Measurements from ENCODE around the gene PCNA. TPM values are rescaled to one million over a fixed set of nuclear protein-coding genes. Genes with fewer than 3 reads are reported as not detected.

PCNA gene
- total and polyA plus RNA-seq, 9 of the 15 experiments (the other 6 are each of a cell fraction or from before 2014, with no cell fraction given): 213 to 390 (median 291) TPM

DNA sequence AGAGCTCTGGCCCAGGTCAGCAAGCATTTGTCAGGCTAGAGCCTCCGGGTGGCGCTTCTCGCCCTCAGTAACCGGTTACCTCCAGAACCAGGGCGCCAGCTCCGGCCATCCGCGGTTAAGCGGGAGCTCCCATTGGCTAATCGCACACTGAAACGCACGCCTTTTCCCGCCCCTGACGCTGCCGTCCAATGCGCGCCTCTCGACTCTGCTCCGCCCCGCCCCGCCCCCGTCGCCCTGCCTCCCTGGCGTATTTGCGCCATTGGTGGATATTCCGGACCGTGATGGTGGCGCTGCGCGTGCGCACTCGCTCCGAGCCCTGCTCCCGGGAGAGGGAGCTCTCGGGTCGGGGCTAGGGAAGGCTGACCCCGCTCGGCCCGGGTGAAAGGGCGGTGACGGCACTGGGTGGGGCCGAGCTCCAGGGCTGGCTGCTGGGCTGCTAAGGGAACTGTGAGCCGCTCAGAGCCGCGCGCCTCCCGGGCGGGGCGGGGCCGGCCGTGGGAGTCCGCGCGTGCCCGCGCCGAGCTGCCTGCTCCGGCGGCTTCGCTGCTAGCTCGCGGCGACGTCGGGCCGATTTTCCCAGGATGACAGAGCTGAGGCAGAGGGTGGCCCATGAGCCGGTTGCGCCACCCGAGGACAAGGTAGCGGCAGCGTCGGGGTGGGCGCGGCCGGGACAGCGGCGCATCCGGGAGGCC is 6.9 kb upstream of the PCNA start, which contains the start of gene CDS2 (continued):
- no peak for TF ChIP-seq NELFE (IDR thresholded peaks at IDR 0.05; ENCODE audit: insufficient read depth, insufficient read length)
- 0 out of 4 replicates have a peak, but pooled peaks of 1 of the 2 experiments have one; percentile 24 for TF ChIP-seq TEAD1 (CRISPR knock-in tag; IDR thresholded peaks at IDR 0.05)
- no peak for TF ChIP-seq NR1H2 (CRISPR knock-in tag; IDR thresholded peaks at IDR 0.05)
- TF ChIP-seq GTF2B (IDR thresholded peaks at IDR 0.05; ENCODE audit: extremely low read depth, insufficient read length): no peak
- no peak for TF ChIP-seq ZNF24 (IDR thresholded peaks at IDR 0.05)
- no peak for TF ChIP-seq ZNF140 (CRISPR knock-in tag; IDR thresholded peaks at IDR 0.05)
- peak; percentile 56; the same call in 1 of the 2 replicates for TF ChIP-seq ZBTB7A (IDR thresholded peaks at IDR 0.05; ENCODE audit: borderline replicate concordance, control insufficient read depth, low read depth, low read length)
- TF ChIP-seq PYGO2 (tag; IDR thresholded peaks at IDR 0.05): no peak
- TF ChIP-seq ZNF3 (CRISPR knock-in tag; IDR thresholded peaks at IDR 0.05): no peak
- TF ChIP-seq, protein P1, sequence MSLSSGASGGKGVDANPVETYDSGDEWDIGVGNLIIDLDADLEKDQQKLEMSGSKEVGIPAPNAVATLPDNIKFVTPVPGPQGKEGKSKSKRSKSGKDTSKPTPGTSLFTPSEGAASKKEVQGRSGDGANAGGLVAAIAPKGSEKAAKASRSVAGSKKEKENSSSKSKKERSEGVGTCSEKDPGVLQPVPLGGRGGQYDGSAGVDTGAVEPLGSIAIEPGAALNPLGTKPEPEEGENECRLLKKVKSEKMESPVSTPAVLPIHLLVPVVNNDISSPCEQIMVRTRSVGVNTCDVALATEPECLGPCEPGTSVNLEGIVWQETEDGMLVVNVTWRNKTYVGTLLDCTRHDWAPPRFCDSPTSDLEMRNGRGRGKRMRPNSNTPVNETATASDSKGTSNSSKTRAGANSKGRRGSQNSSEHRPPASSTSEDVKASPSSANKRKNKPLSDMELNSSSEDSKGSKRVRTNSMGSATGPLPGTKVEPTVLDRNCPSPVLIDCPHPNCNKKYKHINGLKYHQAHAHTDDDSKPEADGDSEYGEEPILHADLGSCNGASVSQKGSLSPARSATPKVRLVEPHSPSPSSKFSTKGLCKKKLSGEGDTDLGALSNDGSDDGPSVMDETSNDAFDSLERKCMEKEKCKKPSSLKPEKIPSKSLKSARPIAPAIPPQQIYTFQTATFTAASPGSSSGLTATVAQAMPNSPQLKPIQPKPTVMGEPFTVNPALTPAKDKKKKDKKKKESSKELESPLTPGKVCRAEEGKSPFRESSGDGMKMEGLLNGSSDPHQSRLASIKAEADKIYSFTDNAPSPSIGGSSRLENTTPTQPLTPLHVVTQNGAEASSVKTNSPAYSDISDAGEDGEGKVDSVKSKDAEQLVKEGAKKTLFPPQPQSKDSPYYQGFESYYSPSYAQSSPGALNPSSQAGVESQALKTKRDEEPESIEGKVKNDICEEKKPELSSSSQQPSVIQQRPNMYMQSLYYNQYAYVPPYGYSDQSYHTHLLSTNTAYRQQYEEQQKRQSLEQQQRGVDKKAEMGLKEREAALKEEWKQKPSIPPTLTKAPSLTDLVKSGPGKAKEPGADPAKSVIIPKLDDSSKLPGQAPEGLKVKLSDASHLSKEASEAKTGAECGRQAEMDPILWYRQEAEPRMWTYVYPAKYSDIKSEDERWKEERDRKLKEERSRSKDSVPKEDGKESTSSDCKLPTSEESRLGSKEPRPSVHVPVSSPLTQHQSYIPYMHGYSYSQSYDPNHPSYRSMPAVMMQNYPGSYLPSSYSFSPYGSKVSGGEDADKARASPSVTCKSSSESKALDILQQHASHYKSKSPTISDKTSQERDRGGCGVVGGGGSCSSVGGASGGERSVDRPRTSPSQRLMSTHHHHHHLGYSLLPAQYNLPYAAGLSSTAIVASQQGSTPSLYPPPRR (CRISPR knock-in tag; IDR thresholded peaks at IDR 0.05; ENCODE audit: borderline replicate concordance): 0 out of 2 replicates have a peak, but pooled peaks have one; percentile 17
- no peak for TF ChIP-seq ZNF436 (CRISPR knock-in tag; IDR thresholded peaks at IDR 0.05)
- no peak for TF ChIP-seq SRSF9 (IDR thresholded peaks at IDR 0.05; ENCODE audit: borderline replicate concordance, low read depth, low read length)
- TF ChIP-seq NUFIP1 (IDR thresholded peaks at IDR 0.05; ENCODE audit: partially characterized antibody): no peak
- TF ChIP-seq CEBPB (tag; IDR thresholded peaks at IDR 0.05): no peak; the same call in 1 of the 2 replicates
- no peak for TF ChIP-seq HNRNPH1 (optimal IDR thresholded peaks at IDR 0.05; ENCODE audit: low read depth, low read length)
- peak; percentile 81 for TF ChIP-seq RBBP5 (IDR thresholded peaks at IDR 0.05; ENCODE audit: borderline replicate concordance, insufficient read depth, low read length, poor library complexity, severe bottlenecking)
- TF ChIP-seq, protein P2, sequence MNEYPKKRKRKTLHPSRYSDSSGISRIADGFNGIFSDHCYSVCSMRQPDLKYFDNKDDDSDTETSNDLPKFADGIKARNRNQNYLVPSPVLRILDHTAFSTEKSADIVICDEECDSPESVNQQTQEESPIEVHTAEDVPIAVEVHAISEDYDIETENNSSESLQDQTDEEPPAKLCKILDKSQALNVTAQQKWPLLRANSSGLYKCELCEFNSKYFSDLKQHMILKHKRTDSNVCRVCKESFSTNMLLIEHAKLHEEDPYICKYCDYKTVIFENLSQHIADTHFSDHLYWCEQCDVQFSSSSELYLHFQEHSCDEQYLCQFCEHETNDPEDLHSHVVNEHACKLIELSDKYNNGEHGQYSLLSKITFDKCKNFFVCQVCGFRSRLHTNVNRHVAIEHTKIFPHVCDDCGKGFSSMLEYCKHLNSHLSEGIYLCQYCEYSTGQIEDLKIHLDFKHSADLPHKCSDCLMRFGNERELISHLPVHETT (CRISPR knock-in tag; conservative IDR thresholded peaks at IDR 0.05 in 1 of 2, IDR thresholded peaks at IDR 0.05 in 1 of 2): no peak; a peak in 1 of 4 replicates
- TF ChIP-seq LCOR (CRISPR knock-in tag; IDR thresholded peaks at IDR 0.05): 0 out of 2 replicates have a peak, but pooled peaks have one; percentile 55

Measured in K562 (cell line).